Measurements from ENCODE around the gene DIPK1C.

Gene DIPK1C

DNA sequence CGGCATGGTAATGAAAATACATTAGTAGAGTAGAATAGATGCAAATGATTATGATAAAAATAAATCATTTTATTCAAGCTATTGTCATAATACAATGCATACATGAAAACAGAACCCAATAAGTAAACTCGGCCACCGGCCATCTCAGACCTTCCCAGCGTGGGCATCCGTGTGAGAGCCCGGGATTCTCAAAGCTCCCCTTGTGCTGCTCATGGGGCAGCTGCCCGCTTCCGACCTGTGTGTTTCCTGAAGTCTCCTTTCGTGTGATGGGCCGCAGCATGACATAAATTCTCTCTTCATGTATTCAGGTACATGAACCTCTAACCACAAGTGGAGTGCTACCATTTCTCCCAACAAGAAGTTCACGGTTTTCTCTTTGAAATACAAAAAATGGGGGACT lies 25.6 kb upstream of the DIPK1C start:
- no peak for DNase-seq (ENCODE audit: low read depth)

DNA sequence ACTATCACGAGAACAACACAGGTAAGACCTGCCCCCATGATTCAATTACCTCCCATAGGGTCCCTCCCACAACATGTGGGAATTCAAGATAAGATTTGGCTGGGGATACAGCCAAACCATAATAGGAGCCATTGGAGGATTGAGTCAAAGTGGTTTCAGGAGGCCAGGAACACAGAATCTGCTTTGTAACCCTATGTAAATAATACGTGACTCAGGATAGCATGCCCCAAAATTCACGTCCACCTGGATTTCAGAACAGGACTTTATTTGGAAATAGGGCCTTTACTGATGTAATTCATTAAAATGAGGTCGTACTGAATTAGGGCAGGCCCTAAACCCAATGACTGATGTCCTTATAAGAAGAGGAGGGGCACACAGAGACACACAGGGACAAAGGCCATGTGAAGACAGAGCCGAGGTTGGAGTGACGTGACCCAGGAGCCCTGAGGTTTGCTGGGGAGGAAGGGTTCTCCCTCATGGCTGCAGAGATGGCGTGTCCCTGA lies 23.1 kb upstream of the DIPK1C start:
- no peak for DNase-seq (ENCODE audit: low read depth)

DNA sequence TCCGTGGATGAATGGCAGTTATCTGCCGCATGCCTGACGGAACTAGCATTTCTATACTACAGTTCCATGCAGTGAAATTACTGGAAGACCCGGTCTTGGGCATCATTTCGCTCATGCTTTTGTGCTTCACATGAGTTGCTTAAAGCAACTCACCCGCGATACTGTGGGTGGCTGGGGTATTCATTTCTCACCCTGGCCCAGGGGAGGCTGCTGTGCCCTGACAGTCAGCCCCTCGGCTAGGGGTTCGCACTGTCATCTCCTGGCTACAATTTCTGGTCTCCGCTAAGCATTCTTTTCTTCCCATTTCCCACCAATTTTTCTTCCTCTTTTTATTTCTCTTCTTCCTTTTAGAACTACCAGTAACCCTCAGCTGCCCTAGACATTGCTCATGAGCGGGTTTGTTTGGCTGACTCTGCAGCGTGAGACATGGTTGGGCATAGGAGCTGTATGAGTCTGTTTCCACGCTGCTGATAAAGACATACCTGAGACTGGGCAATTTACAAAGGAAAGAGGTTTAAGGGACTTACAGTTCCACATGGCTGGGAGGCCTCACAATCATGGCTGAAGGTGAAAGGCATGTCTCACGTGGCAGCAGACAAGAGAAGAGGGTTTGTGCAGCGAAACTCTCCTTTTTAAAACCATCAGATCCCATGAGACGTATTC lies 22.5 kb upstream of the DIPK1C start:
- no peak for DNase-seq (ENCODE audit: low read depth)

DNA sequence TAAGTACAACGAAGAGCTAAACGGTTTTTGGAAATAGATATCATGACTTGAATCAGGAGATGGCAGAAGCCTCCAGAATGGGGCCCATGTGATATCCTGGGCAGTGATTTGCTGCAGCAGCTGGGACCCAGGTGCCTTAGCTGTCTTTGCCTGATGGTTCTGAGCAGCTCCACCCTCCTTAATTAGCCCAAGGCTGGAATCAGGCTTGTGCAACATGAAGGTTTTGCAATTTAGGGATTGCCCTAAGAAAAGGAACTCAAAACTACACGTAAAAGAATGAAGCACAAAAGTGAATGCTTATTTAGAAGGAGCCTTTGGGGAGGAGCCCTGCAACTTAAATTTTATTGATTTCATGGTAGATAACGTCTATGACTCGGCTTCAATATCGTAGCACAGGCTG lies 21.8 kb upstream of the DIPK1C start:
- peak; percentile 15 for DNase-seq (ENCODE audit: low read depth)

DNA sequence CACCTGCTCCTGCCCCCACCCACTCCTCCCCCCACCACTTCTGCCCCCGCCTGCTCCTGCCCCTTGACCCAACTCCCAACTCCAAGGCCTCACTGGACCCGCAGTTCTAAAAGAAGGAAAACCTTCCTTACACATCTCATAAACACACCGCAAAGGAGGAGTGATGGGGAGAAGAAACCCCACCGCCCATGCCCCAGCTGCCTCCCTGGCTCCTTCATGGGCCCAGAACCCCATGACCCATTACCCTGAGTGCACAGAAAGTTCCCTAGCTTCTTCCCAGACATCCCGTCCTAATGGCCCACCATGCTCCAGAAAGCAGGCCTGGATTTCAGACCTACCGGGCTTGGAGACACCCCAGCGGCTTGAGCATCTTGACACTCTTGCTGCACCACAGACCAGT lies 21.2 kb upstream of the DIPK1C start:
- no peak for DNase-seq (ENCODE audit: low read depth)

DNA sequence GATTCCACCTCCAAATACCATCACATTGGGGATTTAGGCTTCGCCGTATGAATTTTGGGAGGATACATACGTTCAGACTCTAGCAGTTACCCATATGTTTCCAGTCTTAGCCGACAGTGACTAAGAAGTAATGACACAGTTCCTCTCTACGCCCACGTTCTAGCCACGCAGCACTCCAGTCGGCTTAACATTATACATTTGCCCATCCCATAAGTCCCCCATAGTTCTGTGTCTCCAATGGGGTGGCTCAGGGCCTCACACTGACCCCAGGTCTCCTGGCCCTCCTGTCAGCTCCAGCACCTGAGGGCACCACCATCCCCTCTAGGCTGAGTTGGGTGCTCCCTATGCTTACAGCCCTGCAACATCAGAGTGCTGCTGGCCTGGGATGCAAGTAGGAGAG lies 20.7 kb upstream of the DIPK1C start:
- no peak for DNase-seq (ENCODE audit: low read depth)

DNA sequence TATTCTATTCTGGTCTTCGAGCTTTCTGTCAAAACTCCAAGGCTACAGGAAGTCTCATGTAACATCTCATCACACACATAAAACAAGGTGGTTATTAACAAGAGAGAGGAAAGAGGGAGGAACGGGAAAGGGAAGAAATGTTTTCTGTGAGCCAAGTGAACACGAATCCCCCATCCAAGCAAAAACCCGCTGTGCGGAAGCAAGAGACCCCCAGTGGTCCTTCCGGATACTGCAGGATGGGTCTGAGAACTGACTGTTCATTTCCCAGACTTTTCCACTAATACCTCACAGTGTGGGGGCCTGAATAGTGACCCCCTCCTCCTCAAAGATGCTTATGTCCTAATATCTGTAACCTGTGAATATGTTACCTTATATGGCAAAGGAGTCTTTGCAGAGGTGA lies 19.0 kb upstream of the DIPK1C start:
- no peak for DNase-seq (ENCODE audit: low read depth)

DNA sequence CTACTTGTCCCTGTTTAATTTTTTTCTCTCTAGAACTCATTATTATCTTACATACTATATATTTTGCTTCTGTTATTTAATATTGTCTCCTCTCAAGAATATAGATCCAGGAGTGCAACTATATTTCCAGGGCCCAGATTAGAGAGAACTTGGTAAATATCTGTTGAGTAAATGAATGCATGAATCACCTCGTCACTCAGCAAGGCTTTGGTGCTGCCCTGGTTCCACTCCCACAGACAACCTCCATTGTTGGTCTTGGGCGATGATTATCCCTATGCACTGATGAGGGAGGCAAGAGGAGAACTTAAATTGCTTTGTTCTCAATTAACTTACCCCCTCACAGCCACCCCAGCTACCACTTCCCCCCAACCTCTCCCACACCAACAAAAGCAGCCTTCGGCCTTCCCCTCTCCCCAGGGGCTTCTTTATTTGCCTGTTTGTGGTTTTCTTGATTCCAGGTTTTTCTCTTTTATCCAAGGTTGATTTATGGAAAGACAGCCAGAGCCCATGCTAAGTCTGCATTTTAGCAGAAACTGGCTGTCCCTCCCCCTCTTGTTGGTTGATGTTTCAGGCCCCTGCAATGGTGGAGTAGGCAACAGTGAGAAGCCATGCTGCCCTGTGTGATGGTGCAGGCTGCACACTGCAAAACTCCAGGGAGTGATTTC lies 17.0 kb upstream of the DIPK1C start:
- DNase-seq (ENCODE audit: low read depth), result no peak

DNA sequence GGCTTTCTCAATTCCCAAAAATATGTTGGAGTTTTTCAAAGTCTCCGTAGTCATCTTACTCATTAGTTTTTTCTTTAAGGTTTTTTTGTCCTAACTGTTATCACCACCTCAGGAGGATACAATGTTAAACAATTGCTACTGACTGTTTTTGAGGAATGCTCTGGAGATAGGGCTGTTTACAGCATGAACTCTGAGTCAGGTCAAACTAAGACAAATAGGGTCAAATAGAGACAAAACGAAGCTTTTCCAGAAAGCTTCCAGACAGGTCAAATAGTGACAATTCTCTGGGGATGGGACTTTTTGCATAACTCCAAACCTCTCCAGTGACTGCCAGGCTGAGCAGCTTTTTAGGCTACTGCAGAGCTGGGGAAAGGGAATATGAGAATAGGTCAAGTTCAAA lies 15.2 kb upstream of the DIPK1C start:
- no peak for DNase-seq (ENCODE audit: low read depth)

DNA sequence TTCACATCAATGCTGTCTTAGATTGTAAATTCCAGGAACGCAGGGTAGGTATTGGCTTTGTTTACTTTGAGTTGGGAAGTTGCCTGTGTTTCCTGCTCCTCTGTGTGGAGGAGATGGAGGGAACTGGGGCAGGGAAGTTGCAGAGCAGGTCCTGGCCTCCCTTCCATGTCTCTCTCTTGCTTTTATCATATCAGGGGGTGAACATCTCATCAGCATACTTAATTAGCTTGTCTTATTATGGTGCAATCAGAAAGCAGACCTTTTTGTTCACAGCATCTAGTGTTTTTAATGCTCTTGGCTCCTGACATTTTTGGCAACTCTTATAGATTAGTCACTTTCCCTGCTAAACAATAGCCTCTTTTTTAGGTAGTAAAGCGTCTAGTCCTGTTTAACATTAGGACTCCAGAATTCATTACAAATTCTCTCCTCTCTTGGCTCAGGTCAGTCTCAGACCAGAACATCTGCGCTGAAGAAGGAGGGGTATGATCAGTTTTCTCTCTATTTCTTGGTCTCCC lies 11.5 kb upstream of the DIPK1C start:
- DNase-seq (ENCODE audit: low read depth), result no peak

DNA sequence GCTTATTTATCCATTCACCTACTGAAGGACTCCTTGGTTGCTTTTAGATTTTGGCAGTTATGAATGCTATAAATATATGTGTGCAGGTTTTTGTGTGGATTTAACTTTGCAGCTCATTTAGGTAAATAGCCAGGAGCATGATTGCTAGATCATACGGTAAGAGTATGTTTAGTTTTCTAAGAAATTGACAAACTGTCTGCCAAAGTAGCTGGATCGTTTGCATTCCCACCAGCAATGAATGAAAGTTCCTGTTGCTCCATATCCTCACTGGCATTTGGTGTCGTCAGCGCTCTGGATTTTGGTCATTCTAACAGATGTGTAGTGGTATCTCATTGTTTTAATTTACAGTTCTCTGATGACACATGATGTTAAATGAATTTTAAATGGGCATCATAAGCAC lies 8.7 kb upstream of the DIPK1C start:
- no peak for DNase-seq (ENCODE audit: low read depth)

DNA sequence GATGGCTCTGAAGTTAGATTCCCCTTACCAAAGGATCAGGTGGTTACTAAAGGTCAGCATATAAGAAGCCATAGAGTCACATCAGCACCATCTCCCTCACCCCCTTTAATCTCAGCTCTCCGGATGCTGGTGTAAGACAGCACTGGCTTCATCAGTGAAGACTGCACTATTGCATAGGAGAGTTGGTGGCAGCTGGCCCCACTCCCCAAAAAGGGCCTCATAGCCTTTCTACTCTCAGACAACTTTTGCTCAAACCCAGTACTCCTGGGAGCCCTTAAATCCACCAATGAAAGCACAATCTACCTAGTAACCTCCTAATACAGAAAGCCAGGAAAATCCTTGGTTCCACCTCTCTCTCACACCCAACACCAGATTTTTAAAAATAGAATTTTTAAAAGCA lies 6.9 kb upstream of the DIPK1C start:
- no peak for DNase-seq (ENCODE audit: low read depth)

DNA sequence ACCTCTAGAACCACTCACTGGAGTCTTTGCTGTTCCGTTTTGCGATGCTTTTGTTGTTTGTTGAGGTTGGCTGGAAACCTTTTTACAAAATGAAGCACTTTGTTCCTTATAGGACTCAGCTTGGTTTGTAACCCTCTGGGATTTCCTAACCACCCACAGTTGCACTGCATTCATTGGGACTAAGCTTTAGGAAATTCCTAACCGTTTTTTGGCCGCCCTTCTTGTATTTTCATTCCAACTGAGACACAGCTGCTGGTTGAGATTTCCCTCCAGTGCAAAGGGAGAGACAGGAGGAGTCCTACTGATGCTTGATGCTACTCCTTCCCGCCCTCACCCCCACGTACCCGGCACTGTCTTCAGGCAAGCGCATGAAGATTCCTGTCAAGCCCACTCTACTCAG lies 6.1 kb upstream of the DIPK1C start:
- DNase-seq (ENCODE audit: low read depth), result no peak

DNA sequence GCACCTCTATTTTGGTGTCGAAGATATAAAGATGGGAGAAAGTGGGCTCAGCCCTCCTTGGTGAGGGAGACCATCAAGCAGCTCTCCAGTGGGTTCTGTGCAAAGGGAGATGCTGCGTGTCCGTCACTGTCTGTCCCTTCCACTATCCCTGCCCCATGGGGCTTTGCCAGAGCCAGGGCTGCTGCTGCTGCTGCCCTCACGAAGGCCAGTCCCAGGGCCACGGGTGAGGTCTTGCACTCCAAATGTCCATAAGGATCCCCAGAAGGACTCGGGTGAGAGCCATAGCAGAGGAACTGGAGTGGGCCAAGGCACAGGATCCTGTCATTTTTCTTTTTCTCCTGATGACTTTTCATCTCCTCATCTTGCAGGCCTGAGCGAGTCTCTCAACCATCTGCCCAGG lies 3.7 kb upstream of the DIPK1C start:
- DNase-seq (ENCODE audit: low read depth), result no peak

DNA sequence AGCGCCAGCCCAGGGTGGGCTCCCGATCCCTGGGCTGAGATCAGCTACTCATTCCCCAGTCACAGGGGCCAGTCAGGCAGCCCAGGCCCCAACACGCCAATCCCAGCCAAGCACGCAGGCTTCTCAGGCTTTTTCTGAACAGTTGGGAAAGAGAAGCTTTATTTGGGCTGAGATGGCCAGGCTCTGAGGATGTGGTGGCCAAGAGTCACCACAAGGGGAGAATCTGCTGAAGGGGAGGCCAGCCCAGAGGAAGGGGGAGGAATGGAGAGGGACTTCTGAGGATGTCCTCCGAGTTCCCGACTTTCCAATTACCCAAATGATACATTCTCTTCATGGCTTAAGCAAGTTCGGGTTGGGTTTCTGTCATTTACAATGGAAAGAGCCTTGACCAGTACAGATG lies 2.8 kb upstream of the DIPK1C start:
- no peak for DNase-seq (ENCODE audit: low read depth)

DNA sequence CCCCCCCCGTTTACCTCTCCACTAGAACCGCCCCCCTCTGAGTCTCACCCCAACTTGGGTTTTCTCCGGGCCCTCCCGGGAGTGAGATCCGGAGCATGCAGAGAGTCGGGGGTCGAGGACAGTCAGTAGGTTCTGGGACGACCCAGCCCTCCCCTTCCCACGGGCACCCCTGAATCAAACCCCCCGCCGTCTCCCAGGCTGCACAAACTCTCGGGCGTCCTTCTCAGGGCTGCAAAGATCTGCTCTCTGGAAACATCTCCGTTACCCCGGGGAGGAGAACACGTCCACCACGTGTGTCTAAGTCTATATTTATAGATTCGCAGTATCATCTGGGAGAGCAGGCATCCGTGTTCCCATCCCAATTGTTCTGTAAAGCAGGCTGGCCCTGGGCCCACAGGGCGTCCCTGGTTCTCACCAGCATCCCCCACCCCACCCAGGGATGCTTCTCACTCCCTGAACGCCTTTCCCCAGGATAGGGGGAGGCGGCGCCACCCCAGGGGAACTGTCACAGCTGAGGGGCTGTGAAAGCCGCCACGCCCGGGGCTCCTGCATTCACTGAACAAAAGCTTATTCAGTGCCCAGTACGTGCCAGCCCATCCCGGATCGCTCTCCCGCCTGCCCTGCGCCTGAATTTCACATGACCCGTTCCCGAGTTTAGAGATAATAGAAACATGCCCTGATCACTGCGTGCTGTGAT lies 765 bp upstream of the DIPK1C start:
- DNase-seq (ENCODE audit: low read depth), result no peak

DNA sequence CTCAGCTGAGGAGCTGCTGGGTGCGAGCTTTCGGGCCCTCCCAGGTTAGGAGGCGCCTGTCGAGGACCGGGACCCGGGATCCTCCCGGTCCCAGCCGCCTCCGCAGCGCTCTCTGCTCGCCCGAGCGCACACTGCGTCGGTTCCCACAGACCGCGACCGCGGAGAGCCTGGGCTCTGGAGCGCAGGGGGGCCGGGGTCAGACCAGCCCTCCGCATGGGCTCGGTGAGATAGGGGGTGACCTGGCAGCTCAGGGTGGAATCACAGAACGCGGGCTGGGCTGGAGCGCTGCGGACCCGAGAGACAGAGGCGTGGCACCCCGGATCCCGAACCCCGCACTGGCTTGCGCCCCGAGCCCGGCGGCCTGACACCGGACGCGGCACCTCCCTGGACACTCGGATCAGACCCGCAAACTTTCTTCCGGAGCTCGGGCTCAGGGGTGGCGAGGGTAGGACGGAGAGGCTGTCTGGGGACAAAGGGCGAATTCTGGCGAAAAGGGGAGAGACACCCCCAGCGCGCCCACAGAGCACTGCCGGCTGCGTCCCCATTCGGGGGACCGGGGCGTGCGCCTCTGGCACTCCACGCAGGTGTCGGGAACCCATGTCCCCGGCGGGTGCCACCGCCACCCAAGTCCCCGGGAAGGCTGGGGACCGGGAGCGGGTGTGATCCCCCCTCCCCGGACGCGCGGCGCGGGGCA lies 612 bp downstream of the DIPK1C start:
- DNase-seq (ENCODE audit: low read depth), result no peak

DNA sequence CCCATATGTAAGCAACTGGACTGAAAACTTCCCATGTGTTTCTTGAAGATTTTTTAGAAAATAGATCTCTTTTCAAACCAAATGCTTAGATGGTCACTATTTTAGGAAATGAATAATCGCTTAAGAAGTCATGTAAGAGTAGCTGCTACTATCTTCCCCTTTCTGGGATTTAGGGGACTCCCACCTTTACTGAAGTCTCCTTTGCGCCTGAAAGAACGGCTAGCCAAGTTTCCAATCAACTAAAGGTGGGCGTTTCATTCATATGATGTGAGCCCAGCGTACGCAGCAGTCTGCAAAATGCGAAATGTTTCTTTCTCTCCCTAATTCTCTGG lies 1.1 kb downstream of the DIPK1C start:
- no peak for DNase-seq (ENCODE audit: low read depth)

DNA sequence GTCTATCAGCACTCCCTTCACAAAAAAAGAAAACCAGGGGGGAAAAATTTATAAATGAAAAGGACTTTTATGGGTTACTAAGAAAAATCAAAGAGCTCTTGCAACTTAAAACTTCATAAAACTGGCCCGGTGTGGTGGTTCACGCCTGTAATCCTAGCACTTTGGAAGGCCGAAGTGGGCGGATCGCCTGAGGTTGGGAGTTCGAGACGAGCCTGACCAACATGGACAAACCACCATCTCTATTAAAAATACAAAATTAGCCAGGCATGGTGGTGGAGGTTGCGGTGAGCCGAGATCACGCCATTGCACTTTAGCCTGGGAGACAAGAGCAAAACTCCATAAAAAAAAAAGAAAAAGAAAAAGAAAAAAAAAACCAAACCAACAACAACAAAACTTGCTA lies 1.7 kb downstream of the DIPK1C start:
- DNase-seq (ENCODE audit: low read depth), result no peak

DNA sequence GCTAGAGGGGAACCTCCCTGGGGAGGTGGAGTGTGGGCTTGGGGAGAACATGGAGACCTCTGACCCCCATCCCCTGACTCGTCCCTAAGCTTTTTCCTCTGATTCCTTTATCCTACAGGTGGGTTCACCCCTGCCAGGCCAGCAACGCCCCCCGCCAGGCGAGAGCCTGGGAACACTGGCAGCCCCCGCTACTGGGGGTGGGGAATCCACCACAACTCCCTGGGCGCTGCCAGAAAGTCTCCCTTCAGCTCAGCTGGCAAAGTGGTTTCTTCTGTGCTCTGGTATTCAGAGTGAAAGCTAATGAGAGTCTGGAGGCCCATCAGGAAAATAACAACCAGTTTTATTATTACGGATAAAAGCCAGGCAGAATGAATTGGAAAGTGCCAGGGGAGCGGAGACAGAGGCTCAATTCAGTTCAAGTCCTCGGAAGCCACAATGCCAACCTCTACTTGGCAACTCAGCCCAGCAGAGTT lies 2.8 kb downstream of the DIPK1C start:
- no peak for DNase-seq (ENCODE audit: low read depth)

DNA sequence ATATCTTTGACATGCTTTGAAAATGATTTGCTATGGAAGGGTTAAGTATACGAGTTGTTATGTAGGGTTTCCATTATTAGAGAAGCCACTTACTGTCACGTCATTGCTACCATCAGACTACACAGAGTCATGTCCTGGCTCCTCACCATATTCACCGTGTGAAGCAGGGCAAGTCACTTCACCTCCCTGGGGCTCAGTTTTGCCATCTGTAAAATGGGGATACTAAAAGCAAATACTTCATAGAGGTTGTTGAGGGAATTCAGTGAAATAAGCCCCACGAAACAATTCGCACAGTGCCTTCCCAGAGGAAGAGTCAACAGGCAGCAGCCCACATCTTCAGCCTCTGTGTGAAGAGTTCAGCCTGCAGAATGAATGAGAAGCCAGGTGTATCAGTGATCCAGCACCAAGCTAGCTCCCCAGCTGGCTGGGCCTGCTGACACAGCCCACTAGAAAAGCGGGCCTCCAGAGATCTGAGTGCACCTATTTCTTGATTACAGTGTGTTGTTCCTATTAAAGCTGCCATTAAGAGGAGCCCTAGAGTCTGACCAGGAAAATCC lies 3.4 kb downstream of the DIPK1C start:
- DNase-seq (ENCODE audit: low read depth), result no peak

DNA sequence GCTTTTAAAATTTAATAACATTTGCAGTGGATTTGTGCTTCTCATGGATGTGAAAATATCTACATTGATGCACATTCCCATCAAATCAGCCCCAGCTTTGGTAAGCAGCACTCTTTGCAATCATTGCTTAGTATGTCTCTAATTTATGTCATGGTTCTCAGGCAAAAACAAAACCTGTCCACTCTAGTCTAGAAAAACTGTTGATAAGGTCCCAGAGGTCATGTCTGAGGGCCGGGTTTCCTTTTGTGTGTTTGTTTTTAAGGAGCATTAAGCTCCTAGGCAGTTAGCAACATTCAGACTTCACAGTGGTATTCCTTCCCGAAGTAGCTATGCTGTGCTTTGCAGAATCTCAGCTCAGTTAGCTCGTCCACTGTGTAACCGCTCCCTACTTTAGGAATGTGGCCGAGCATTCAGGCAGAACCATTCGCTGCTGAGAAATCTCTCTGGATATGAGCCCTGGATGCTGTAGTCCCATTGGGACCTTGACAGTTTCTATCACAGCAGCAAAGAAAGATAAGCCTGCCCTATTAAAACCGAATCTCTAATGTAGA lies 4.0 kb downstream of the DIPK1C start:
- DNase-seq (ENCODE audit: low read depth), result no peak

Data from fibroblast of gingiva (primary cell).